Caki2 (cell line): ENCODE measurements around the gene TNFRSF11A. TPM values are rescaled to one million over a fixed set of nuclear protein-coding genes. Genes with fewer than 3 reads are reported as not detected.

ENCODE experiments used
- DNase-seq: peaks from one replicate; pipeline ENCODE4 v3.0.0-alpha.2; 2015; ENCODE audit warnings: low read depth
- in situ Hi-C: cut with HindIII; loops from 2 replicates; pipeline ENCODE4 v1.10.0; 2016; ENCODE audit warnings: low sequenced_read_pairs, low pct_unique_long_range_greater_than_20kb, mixed read lengths
- total RNA-seq: library from RNA; depleted of rRNA; stranded (reverse); fragments of >200 nt; shearing (Covaris generic); gene quantifications from 2 replicates; pipeline ENCODE4 v1.2.3, GENCODE V29; 2014; ENCODE audit warnings: low replicate concordance

TNFRSF11A gene
- total RNA-seq, 1 experiment from 2014 or later, result 4.3 TPM

DNA sequence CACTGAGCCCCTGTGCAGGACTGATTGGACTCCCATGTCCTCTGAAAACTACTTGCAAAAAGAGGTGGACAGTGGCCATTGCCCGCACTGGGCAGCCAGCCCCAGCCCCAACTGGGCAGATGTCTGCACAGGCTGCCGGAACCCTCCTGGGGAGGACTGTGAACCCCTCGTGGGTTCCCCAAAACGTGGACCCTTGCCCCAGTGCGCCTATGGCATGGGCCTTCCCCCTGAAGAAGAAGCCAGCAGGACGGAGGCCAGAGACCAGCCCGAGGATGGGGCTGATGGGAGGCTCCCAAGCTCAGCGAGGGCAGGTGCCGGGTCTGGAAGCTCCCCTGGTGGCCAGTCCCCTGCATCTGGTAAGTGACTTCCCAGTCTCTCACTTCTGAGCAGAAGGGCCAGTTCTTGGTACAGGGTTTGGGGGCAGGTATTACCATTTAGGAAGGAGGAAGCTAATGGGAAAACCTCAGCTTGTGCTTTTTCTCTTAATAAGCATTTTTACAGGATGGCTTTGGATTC, 44.1 kb downstream of the TNFRSF11A start:
- DNase-seq, result no peak
- in situ Hi-C loops, result no loop called here

DNA sequence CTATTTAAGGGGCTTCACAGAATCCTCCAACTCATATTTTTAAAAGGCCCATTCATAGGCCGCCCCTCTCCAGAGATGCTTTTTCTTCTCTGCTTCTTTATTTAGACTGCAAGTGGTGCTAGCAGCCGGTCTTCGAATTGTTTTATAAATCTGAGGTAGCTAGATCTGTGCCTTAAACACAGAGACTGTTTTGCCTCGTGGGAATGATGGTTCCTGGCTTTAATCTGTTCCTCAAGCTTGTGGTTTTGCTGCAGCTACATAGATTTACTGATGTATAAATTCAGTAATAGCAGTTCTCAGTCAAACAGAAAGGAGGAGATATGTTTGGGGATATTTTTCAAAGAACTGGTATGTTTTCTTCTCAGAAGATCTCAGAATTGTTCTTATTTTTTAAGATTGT, 45.3 kb downstream of the TNFRSF11A start:
- DNase-seq, result no peak
- in situ Hi-C loops, result no loop called here

DNA sequence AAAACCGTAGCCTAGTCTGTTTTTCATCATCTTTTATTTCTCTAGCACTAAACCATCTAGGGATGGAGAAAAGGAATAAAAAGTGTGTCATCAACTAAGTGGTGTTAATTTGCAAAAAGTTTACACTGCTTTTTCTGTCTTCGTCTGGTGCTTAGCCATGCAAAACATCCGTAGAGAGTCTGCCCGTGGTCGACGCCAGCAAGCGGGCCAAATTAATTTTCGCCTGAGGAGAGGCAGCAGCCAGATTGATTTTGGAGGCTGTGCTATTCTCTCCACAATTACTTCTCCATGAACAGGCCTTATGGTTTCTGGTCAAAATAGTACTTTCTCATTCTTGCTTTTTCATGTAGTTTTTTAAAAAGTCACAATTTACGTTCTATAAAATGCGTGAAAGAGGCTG, 46.3 kb downstream of the TNFRSF11A start:
- in situ Hi-C loops, result no loop called here

DNA sequence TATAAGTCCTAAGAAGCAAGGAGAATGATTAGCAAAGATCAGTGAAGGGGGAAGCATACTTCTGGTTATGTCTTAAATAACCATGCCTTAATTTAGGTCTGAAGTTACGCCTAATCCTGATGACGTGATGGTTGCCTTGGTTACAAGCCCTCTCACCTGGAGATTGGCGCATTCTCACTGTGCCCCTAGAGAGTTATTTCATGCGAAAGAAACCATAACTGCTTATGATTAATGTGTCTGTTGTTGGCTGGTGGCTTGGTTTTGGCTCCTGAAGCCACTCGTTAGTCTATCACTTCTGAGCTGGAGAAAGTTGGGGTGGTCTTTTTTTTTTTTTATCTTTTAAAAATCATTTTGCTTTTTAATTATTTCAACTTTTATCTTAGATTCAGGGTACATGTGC, 47.0 kb downstream of the TNFRSF11A start:
- in situ Hi-C loops, result no loop called here
- no peak for DNase-seq

More for the DNA sequence above, 46.3 kb downstream of the TNFRSF11A start:
- DNase-seq, result no peak

DNA sequence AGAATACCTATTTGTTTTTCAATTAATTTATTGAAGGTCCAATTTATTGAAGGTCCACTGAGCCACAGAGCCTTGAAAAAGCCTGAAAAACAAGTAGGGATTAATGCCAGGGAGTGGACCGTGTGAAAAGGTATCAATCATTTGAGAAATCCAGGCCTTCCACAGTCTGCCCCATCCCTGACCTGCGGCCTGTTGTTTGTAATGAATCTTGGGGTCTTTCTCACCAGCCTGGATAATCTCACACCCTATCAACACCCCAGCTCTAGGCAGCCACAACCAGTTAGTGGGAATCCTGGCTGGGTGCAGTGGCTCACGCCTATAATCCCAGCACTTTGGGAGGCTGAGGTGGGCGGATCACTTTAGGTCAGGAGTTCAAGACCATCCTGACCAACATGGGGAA, 47.8 kb downstream of the TNFRSF11A start:
- in situ Hi-C loops, result no loop called here
- DNase-seq, result no peak

DNA sequence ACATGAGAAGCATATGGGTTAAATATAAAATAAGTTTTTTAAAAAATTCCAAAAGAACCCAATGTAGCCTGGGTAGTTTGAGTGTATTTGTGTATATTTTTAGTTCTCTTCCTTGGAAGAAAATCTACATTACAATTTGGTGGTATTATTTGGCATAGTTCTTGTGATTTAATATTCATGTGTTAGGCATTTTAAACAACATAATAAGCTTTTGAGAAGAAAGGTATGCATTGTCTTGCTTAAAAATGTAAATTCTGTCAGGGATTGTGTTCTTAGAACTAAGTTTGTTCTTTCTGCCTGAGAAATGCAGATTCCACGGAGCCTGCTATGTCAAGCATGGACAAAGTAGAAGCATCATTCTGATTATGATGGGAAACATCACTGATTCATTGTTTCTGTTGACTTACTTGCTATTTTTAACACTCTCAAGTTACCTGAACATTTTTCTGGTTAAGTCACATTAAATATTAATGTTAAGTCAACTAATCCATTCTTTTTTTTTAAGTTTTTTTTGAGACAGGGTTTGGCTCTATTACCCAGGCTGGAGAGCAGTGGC, 49.4 kb downstream of the TNFRSF11A start:
- in situ Hi-C loops, result no loop called here
- no peak for DNase-seq

DNA sequence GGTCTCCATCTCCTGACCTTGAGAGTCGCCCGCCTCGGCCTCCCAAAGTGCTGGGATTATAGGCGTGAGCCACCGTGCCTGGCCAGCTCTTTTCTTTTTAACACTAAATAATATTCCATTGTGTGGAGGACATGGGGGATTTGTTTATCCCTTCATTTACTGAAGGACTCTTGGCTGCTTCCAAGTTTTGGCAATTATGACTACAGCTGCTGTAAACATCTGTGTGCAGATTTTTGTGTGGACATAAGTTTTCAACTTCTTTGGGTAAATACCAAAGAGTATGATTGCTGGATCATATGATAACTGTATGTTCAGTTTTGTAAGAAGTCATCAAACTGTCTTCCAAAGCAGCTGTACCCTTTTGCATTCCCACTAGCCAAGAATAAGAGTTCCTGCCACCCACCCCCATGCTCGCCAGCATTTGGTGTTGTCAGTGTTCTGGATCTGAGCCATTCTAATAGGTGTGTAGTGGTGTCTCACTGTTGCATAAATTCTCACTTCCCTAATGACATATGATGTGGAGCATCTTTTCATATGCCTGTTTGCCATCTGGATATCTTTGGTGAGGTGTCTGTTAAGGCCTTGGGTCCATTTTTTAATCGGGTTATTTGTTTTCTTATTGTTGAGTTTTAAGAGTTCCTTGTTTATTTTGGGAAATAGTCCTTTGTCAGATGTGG, 52.2 kb downstream of the TNFRSF11A start:
- DNase-seq, result no peak
- in situ Hi-C loops, result no loop called here

DNA sequence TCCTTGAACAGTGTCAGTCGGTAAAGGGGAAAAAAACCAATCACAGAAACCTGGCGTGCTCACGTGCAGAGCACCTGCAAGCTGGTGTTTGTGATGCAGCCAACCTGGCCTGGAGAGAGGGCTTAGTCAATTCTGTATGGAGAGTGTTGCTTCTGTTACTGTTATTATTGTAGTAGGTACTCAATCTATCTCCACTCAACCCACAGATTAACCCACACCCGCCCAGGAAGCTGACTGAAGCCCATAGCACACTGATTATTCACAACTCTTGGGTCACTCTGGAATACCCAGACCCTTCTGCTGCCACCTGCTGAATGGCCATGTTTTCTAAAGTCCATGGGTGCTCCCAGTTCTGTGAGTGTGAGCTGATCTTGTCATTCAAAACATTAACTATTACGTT, 53.9 kb downstream of the TNFRSF11A start:
- DNase-seq, result no peak
- in situ Hi-C loops, result no loop called here

DNA sequence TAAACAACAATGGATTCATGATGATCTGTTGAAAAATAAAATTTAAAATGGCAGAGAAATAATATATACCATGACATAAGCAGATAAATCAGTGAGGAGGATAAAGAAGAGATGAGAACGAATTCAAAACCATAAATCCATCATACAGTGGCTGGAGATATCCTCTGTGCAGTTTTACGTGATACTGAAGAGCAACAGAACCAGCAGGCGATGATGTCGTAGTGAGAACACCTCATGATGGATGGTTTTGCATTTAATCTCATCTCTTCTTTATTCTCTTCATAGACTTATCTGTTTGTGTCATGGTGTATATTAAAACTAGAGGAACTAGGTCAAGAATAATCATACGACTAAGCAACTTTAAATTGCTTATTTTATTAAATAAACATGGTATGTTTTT, 56.3 kb downstream of the TNFRSF11A start:
- in situ Hi-C loops, result no loop called here
- no peak for DNase-seq

DNA sequence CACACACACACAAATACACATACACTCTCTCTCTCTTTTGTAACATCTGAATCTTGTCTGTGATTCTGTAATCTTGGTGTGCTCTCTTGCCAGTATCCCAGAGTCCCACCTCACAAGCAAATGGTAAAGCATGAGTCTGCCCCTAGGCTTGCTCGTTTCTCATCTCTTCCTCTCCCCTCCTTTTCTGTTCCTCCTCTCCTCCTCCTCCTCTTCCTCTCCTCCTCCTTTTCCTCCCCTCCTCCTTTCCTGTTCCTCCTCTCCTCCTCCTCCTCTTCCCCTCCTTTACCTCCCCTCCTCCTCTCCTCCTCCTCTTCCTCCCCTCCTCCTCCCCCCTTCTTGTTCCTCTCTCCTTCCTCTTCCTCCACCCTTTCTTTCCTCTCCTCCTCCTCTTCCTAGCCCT, 59.0 kb downstream of the TNFRSF11A start:
- no peak for DNase-seq
- in situ Hi-C loops, result no loop called here

DNA sequence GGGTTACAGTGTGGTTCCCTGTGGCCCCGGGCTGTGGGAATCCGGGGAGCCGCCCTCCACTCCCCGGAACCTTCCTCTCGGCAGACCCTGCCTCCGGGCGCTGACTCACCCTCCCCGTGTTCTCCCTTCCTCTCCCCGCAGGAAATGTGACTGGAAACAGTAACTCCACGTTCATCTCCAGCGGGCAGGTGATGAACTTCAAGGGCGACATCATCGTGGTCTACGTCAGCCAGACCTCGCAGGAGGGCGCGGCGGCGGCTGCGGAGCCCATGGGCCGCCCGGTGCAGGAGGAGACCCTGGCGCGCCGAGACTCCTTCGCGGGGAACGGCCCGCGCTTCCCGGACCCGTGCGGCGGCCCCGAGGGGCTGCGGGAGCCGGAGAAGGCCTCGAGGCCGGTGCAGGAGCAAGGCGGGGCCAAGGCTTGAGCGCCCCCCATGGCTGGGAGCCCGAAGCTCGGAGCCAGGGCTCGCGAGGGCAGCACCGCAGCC, 59.5 kb downstream of the TNFRSF11A start:
- in situ Hi-C loops, result no loop called here
- no peak for DNase-seq

DNA sequence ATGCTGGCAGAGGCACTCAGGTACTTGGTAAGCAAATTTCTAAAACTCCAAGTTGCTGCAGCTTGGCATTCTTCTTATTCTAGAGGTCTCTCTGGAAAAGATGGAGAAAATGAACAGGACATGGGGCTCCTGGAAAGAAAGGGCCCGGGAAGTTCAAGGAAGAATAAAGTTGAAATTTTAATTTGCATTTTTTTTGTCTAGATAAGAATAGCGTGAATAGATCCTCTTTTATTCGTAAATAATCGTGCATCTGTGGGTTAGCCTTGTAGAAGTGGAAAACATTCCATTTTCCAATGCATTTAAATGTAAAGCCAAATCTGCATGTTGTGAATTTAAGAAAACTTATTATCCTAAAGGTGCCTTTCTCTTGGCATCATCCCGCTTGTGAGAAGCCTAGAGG, 61.0 kb downstream of the TNFRSF11A start:
- in situ Hi-C loops, result no loop called here
- no peak for DNase-seq

DNA sequence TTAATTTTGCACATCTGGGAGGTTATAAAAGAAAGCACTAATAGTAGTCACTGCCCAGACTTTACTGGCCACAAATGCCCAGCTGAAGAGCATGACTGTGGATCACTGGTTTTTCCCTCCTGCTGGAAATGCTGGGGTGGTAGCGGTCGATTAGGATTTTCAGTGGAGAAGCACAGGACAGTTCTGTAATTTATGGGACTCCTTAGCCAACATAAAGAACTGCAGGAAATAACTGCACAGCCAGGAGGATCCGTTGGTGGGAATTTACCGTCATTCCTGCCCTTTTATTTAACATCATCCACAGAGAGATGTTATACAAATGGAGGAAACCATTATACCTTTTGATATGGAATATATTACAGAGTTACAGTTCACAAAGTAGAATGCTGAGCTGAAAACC, 61.5 kb downstream of the TNFRSF11A start:
- in situ Hi-C loops, result no loop called here
- no peak for DNase-seq

DNA sequence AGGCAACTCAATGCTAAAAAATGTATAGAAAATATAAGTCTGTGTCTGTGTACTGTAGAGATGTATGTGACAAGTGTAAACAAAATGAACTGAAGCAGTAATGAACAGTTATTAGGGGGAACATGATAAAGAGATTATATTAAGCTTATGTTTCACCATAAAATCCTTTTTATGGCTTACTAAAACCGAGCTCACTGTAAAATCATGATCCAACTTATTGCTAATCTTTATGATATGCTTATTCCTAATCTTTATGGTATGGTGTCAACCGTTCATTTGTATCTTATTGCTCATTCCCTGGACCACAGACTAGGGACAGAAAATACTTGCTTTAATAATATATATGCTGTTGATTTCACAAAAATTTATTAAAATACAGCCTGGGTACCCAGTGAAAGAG, 62.1 kb downstream of the TNFRSF11A start:
- DNase-seq, result no peak
- in situ Hi-C loops, result no loop called here

DNA sequence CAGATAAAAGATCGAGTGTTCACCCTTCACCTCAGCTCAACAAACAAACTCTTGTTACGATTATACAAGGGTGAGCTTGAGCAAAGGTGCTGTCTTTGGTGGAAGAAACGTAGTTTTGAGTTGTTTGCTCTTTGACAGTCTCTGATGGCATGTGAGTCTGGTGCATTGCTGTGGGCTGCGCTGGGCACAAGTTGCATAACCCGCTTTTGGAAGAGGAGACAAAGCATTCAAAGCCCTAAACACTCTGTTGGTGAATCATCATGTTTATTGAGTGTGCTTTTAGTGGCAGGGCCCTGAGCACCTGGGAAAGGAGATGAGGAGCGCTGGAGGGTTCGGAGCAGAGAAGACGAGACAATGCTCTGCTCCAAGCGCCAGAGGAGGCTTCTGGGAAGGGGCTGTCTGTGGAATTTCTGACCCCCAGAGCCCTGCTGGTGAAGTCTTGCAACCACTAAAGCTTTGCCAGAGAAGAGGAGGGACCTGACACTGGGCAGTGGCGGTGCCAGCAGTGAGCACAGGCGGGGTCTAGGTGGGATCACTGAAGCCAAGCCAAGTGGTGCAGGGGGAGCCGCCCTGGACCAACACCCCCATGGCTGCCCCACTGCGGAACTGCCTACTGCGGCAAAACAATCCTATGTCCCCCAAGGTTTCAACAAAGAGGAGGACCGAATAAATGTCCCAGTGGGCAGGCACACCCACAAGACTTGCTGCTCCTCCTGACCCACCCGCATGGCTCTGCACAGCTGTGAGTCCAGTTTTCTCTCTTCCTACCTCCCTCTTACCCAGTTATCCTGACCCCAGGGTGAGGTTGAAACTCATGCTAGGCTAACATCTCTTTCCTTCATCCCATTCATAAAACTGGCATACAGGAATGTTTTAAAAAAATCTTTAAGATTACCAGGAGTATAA, 64.0 kb downstream of the TNFRSF11A start:
- no peak for DNase-seq
- in situ Hi-C loops, result no loop called here

DNA sequence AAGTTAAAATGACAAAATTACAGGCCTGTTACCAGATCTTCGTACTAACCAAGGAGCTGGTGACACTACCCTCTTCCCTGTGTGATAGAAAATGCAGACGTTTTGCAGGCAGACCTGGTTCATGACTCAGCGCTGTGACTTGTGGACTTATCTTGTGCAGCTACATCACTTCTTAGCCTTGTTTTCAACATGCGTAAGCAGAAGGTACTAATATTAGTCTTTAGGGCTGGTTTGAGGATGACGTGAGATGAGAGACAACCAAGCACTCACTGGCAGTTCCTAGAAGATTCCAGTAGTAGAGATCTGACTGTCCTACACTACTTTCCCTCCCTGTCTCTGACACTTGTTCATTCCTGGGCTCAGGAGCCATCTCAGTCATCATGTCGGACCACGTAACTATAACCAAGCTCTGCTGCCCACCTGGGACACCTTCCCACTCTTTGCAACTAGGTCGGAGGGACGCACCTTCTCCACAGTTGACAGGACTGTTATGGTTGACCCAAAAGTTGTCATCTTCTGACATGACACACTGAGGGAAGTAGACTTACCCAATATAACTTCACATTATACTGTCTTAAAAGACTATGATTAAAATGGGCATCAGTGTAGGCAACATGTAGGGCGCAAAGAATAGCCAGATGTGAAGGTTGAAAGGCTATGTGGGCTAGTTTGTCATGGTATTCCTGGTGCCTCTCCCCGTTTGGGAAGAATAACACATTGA, 64.8 kb downstream of the TNFRSF11A start:
- in situ Hi-C loops, result no loop called here

DNA sequence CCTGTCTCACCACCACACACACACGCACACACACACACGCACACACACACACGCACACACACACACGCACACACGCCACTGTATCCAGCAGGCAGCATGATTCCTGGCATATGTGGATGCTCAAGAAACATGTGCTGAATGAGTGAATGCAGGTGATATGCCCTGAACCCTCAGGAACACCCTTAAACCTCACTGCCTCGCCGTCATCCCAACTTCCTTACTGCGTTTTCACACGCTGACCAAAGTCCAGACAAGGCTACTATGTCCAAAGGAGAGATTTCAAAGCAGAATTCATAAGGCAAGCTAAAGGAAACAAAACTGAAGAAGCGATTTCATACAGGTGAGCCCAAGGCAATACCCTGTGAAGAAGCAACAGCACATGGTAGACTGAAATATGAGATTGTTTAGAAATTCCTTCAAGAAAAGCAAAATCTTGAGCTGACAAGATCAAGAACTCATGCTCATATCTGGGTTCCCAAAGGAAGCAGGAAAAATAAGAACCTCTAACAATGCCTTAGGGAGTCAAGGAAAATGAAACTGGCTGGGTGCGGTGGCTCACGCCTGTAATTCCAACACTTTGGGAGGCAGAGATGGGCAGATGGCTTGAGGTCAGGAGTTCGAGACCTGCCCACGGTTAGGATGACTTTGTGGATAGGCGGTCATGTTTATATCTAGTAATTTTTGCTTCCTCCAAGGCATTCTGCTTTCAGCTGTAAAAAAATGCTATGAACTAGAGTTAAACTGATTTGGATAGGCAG, 69.1 kb downstream of the TNFRSF11A start:
- in situ Hi-C loops, result no loop called here
- no peak for DNase-seq

More for the DNA sequence above, 64.8 kb downstream of the TNFRSF11A start:
- no peak for DNase-seq

DNA sequence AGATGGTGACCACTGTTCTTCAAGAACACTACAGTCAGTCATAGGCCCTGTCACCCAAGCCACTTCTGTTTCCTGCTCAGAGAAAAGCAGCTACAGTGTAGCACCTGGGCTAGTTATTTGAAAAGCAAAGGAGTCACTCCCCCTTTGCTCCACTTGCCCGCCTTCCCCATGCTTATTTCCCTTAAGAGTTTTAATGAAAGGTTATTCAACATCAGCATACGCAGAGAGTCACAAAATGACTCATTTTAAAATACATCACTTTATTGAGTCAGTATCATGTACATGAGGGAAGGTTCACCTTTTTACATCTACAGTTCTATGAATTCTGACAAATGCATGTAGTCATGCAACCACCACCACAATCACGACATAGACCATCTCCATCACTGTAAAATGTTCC, 71.3 kb downstream of the TNFRSF11A start:
- DNase-seq, result no peak
- in situ Hi-C loops, result no loop called here
